GM18526 (cell line): ENCODE data around the gene THSD4.

Experiments used
- POLR2A ChIP-seq: IDR thresholded peaks from 3 replicates; pipeline ENCODE4 v1.6.1; 2011; ENCODE audit not compliant: insufficient read length; ENCODE audit errors: extremely low read depth

THSD4 gene

DNA sequence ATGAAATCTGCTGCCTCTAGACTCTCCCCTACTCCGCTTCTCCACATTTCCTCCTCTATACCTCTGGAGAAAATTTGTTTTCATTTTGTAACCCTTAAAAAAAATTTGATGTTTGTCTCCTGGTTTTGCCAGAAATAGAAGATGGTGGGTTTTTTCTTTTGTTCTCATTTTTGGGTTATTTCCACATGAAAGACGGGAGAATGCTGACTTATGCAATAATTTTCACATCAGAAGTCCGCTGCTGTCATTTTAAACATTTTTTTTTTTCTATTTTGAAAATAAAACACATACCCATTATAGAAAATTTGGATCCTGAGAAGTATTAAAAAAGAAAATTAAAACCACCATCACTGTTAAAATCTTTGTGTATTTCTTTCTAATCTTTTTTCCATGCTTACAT is 374.3 kb downstream of the THSD4 start:
- TF ChIP-seq POLR2A: no peak

DNA sequence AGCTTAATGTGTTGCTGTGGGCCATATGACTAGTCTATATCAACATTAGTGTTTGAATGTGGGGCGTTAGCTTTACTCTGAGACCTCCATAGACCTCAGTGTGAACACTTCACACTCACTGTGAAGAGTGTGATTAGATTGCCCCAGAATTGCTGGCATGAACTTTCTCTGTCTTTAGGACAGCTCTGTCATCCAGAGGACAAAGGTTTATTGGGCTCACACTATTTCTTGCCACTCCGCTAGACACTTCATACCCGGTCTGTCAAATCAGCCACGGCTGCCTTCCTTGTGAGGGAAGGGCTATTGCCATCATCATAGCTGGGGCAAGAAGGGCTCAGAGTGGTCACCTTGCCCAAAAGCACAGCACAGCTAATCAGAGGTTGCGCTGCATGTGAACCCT is 378.3 kb downstream of the THSD4 start:
- TF ChIP-seq POLR2A: no peak

DNA sequence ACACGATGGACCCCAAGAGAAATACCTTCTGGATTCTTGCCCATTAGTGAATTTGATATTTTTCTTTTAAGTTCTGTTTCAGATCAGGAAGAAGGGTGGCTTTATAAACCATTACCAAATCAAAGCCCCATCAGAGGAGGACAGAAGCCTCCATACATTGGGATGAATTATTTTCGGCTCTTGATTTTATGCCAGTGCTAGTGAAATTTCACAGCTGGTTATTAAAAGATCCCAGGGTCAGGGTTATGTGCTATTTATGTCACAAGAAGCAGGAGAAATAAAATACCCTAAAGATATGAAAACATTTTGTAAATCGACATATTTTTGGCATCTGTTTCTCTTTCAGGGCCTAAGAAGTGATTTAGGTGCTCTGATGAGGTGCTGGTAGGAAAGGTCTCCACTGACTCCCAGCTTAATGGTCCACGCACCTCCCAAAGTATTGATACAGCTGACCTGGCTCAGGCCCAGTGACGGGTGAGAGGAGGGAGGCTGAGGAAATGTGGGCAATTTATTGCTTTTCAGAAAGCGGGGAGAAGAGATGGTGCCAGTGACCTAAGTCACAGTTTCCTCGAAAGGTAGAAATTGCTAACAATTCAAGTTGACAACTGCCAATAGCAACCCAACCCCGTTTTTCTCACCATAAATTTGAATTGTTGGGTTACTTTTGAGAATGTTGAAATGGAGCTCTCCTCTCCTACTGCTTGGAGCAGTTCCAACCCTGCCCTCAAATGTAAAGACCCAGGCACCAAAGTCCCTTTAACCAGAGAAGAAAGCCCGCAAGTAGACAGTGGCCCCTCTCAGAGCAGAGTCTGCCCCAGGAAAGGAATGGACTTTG is 379.5 kb downstream of the THSD4 start:
- TF ChIP-seq POLR2A: no peak

DNA sequence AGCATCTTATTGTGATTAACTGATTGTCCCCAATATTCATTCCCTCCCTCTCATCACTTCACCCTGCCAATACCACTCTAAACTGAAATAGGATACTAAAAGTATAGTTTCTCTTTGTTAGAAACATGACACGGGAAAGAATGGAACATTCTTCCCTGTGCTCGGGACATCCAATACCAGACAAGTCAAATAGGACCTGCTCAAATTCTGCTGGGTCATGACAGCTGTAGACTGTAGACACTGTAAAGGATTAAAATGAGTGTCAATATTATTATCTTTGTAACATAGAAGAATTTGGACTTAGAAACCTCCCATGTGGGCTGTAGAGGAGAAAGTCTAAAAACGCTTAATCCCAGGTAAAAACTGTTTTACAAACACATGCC is 380.1 kb downstream of the THSD4 start:
- TF ChIP-seq POLR2A: no peak

DNA sequence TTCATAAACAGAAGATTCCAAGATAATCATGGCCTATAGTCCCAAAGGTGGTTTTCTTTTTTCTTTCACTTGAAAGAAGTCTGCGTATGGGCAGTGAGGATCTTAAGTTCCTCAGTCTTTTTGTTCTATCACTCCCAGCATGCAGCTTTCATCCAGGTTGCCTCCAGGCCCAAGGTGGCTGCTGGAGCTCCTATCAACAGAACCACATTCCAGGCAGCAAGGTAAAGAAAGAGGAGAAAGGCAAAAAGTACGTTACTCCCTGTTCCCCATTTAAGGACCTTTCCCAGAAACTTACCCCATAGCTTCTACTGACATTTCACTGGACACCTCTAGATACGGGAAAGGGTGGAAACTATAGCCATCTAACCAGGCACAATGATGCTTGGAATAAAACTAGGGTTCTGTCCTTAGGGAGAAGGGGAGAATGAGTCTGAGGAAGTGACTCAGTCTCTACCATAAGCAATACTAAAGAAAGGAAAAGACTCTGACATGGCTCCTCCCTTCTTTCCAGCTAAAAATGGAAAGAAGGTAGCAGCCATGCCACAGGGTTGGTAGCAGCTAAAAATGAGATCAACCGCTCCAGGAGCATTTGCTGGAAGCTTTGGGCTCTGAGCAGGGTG is 381.2 kb downstream of the THSD4 start:
- TF ChIP-seq POLR2A: no peak

DNA sequence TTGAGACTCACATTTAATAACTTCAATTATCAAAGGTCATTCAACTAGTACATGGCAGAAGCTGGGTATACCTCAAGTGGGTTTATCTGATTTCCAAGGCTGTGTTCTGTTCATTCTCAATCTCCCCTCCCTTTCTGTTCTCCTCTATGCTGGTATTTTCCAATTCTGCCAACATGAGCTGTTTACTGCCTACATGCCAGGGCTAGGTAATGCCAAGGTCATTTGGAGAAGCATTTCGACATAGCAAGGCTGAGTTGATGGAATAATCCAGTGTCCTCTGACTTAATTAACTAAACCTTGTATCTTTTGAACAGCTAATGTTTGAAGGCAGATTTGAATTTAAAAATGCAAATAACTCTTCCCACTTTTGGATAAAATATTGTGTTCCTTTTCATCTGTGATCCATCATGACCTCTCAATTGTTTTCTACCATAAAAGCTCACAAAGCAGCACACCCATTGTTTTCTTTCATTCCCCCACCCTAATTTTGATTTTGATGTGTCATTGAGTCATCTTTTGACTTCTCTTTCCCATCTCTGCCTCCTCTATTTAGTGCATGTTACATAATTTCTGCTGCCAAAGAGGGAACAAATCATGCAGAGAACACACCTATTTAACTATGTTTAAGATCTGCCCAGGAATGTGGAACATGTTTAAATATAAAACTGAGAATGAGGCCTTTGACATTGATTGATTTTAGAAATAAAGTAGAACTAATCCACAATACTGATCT is 386.2 kb downstream of the THSD4 start:
- TF ChIP-seq POLR2A: no peak

DNA sequence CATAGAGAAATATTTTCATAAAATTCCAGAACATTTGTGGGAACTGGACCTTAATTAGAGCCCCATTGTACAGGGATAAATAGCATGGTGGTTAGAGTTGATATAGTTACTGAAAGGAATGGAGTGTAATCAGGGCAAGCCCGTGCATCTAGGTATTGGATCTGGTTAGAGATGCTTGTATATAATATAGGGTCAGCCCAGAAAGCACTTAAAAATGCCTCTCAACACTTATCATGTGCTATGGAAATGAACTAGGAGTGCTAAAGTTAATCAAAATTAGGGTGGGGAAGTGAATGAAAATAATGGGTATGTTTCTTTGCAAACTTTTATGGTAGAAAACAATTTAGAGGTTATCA is 386.8 kb downstream of the THSD4 start:
- TF ChIP-seq POLR2A: no peak

DNA sequence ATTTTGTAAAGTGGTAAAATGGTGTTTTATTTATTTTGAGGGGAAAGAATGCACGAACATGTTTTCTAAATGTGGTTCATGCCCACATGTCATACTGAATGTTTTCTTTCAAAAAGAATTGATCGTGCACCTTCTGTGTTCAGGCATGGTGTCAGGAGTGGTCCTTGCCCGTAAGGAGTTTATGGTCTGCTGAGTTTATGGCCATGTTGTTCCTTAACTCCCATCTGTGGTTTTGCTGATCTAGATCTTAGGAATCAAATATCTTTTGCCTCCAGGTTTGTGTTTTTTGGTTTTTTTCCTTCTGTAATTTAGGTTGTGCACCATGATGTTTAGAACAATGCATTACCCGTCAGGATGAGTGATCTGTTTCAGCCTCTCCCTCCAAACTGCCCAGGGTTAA is 390.7 kb downstream of the THSD4 start:
- TF ChIP-seq POLR2A: no peak

DNA sequence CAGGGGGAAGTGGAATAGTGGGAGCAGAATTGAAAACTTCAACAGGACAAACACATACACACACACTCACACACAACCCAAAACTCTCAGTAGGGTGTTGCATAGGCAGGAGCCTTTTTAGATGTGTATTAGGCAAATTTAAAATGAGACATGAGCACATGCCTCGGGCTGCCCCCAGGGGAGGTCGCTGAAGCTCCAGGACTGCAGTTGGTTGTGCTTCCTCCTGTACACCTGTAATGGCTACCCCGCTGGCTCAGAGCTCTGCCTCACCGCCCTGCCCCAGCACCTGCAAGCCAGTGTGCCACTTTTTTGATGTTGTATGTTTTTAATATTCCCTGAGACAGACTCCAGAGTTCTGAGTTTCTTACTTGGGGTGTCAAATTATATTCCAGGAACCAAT is 391.7 kb downstream of the THSD4 start:
- TF ChIP-seq POLR2A: no peak

DNA sequence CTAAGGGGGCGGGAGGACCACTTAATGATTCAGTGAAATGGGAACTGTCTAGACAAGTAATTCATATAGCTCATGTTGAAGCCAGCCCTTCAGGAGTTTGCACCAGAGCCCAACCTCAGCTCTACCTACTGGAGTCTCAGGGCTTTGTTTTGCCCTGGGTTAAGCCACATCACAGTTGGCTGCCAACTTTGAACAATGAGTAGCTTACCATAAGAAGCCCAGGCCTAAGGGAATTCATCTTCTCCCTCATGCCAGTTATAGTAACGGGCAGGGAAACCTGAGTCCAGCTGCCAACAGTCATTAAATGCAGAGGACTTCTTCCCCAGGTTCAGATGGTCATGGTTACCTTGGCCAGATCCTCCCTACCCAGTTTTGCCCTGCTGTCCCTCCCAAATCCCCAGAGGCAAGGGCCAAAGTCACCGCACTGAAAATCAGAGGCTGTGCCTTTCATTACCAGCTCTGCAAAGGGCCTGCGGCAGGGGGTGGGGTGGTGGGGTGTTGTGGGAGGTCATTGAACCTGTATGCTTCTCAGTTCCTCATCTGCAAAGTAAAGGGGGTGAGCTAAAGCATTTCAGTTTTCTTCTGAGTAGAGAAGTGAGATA is 392.9 kb downstream of the THSD4 start:
- TF ChIP-seq POLR2A: no peak

DNA sequence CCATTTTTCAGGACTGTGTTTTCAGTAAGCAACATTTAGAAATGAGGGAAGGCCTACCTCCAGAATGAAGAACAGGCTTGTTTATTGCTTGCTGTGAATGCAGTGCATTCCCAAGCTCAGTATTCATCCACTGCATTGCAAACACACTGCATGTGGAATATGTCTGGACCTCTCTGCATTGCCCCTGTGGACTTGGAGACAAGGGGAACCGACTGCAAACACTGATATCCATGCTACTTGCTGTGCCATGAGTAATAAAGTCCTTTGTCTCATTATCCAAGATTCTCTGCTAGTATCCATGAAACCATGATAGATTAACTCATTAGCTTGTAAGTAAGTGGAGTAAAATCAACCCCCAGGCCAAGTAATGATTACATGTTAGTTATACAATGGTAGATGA is 393.9 kb downstream of the THSD4 start:
- TF ChIP-seq POLR2A: no peak

DNA sequence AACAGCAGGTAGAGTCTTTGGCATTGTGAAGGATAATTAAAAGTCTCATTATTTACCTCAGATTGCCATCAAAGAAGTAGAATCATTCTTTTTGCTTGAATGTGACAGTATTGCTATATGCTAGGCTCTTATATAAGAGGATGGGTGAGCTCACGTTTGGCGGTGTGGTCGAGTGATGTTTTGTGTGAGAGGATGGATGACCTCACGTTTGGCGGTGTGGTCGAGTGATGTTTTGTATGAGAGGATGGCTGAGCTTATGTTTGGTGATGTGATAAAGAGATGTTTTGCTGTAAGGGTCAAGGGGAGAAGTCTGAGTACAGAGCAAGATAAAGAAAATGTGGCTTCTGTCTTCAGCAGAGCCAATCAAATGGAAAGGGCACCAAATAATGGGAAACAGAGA is 395.5 kb downstream of the THSD4 start:
- no peak for TF ChIP-seq POLR2A

DNA sequence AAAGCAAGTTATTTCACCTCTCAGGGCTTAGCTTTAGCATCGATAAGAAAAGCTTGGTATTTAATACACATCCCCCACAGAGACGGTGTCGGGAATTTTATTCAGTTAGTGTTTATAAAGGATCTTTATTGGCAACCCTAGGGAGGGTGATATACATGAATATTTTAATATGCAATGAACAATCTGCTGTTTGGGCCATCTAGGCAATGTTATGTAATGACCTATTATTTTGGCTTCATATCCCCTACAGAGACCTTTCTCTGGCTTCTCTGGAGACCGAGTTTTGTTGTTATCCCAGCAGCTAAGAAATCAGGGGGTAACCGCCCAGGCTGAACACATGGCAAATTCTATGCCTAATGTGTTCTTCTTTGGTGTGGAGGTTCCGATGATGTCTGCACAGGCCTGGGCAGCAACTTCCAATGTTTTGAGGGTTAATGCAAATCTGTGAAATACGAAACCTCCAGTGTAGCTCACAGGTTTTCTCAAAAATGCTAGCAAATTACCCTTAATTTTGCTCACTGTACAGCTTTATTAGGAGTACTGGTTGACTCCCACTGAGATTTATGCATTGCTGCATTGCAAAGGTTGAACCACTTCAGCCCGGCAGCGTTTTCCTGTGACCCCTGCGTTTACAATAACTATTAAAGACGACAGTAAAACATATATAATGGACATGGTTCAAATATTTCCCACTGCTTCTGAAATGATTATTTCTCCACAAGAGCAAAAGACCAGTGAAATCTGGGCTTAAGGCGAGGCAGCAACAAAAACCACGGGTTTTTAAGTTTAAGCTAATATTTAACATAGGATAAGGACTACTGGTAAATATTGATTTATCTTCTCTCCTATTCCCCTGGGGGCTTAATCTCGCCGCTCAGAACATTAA is 396.8 kb downstream of the THSD4 start:
- no peak for TF ChIP-seq POLR2A

DNA sequence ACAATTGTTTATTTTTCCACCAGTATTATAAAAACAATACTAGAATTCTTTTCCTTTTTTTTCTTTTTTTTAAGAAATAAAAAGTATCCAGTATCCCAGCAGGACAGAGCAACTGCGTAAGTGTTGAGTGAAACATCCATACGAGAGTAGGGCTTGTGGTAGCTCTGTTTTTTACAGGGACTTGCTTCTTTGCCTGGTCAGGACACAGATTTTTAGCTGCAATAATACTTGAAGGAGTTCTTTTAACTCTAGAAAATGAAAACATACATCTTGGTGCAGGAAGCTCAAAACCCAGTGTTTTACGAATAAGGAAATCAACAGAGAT is 397.4 kb downstream of the THSD4 start:
- TF ChIP-seq POLR2A: no peak
